Inferior parietal cortex (tissue), 1 donor: Measurements from ENCODE around the gene RNF207.

Source experiments
- DNase-seq: peaks from one replicate; pipeline ENCODE4 v3.0.0-alpha.2; 2016; ENCODE audit errors: extremely low spot score

Gene RNF207

DNA sequence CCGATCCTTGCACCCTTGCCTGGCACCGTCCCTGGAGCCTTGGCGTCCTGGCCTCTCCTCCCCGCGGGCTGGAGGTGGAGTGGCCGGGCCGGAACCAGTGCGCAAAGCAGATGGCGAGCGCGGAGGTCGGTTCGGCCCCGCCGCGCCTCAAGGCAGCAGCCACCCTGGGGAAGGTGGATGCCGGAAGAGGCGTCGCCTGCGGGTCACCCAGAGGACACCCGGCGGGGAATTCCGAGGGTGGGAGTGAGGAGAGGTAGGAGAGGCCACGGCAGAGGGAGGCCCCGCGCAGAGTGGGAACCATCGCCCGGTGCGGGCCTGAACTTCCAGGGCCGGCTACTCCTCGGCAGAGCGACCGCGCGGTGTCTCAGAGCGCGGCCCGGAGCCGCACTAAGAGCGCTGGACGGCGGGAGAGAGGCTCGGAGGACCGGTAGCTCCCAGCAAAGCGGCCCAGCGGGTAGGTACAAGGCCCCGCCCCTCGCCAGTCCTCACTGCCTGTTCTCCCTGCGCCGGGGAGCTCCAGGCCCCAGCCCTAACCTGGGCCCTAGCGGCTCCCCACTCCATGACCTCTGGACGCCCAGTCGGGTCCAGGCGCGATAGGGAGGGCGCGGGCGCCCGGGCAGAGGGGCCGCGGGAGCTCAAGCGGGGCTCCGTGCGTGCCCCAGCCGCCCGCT is at the start of gene RNF207:
RNF207 (plus strand) TSS at position 271 of the 671 bp plus-strand sequence. CDS start 417 bp downstream, outside the sequence.
- no peak for DNase-seq

DNA sequence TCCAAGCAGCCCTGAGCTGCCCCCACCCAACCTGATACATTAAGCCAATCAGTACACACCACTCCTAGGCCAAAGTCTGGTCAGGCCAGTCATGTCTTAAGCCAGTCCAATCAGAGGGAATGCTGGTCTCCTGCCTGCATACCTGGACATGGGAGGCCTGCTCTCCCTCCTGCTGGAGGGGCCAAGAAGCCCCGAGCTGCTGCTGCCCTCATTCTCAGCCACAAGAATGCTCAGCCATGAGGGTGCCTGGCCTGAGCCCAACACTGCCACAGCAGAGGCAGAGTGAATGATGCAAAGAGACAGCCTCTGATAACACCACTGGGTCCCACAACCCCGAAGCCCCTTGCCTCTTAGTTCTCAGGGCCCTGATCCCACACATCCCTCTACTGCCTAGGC is 48.8 kb upstream of the RNF207 start:
- DNase-seq, result no peak

DNA sequence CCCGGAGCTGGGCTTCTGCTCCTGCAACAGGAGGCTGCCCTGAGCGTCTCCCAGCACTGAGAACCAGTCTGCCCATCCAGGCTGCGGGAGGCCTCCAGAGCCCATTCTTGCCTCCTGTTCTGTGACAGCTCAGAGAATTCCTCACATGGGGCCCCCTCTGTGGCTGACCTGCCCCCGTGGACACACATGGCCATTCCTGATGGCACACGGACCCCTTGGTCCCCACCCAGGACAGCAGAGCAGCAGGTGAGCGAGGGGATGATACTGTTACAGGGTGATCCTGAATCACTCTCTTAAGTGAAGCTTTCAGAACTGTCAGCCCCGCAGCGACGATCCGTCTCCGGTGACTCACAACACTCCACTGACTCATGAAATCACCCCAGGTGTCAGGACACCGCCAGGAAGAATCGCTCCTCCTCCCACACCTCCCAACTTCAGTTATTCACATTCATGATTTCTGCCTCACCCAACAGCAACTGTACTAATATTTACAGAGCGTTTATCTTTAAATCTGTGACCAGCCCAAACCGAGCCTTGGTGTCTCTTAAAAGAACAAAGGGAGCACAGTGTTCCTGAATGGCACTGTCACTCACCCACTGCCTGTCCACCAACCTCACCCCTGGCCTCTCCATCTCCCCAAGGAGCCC is 48.3 kb upstream of the RNF207 start:
- no peak for DNase-seq

- no peak for DNase-seq
These were observed 47.7 kb upstream of the RNF207 start for GRCh38 chr1:6158181-6158580.

- DNase-seq, result no peak
These were observed 43.6 kb upstream of the RNF207 start for GRCh38 chr1:6162341-6162740.

- DNase-seq, result no peak
These were observed 43.1 kb upstream of the RNF207 start for GRCh38 chr1:6162773-6163172.

GRCh38 chr1:6163191-6163972 is 42.5 kb upstream of the RNF207 start:
- no peak for DNase-seq

DNA sequence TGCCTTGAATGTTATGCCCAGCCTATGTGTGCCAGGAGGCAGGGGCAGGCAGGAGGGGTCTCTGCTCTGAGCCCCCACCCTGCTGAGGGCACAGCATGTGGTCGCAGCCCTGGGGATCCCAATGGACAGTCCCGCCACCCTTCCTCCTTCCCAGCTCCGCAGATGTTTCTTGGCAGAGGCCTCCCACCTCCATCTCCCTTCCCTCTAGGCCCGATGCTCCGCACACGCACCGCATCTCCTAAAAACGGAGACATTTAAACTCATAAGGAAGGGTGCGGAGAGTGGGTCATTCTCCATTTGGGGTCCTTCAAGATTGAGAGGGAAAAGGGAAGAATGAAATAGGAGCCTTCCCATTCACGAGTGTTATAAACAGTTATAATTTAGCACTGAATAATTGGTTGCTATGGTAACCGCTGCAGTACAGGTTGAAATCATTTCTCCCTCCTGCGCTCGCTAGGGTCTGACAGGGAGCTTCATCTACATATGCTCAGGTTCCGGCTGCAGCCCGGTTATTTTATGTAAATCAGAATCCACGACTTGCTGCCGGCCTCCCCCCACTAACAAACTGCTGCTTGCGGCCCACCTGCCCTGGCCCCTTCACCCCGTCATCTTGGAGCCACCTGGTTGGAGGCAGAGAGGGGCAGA is 41.8 kb upstream of the RNF207 start:
- no peak for DNase-seq

- no peak for DNase-seq
These were observed 40.9 kb upstream of the RNF207 start for GRCh38 chr1:6165027-6165426.

GRCh38 chr1:6165441-6165985 is 40.4 kb upstream of the RNF207 start:
- DNase-seq, result no peak

DNA sequence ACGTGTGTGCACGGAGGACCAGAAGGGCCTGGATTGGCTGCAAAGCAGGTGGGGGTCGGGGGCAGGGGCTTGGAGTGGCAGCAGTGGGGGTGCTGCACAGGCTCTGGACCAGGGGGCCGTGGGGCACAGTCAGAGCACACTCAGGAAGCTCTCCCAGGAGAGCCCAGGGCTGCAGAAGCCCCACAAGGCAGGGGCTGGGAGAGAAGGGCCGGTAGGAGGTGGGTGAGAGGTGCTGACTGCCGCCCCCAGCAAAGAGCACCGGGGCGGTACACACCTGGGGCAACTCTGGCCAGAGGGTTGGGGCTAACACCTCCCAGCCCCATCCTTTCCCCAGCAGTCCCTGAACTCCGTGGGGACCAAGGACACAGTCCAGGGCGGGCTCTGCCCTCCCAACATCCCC is 39.7 kb upstream of the RNF207 start:
- DNase-seq, result no peak

GRCh38 chr1:6166655-6167390 is 39.1 kb upstream of the RNF207 start:
- no peak for DNase-seq

DNA sequence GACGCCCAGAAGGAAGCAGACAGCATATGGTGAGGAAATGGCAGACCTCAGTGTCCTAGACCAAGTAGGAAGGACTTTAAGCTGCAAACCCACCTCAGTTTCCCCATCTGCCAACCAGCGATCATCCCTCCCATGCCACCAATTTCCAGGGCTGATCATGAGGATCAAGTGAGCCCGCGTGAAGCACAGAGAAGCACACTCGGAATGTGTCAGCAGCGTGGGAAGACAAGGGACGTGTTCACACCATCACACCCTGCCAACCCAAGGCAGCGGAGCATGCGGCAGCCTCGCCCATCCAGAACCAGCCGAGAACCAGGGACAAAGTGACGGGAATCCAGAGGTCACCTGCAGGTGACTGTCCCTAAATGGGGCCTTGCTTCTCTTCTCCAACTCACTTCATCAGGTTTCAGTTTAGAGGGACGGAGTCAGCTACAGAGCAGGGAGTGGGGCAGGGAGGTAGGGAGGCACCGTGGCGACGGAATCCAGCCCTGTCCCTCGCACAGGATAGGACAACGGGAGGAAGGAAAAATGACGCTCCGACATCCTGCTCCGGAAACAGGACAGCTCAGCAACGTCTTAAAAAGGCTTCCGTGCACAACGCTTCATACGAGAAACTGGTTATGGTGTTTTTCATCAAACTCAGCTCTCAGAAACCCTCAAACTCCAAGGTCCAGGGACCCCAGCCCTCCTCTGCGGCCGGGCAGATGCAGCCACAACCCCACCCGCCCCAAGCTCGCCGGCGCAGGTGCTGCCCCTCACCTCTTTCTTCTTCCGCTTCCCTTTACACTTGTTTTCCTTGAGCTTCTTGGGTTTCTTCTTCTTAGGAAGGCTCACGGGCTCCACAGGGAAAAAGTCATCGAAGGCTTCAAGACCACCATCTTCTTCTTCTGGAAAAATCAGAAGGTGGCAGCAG is 38.3 kb upstream of the RNF207 start:
- DNase-seq, result no peak

DNA sequence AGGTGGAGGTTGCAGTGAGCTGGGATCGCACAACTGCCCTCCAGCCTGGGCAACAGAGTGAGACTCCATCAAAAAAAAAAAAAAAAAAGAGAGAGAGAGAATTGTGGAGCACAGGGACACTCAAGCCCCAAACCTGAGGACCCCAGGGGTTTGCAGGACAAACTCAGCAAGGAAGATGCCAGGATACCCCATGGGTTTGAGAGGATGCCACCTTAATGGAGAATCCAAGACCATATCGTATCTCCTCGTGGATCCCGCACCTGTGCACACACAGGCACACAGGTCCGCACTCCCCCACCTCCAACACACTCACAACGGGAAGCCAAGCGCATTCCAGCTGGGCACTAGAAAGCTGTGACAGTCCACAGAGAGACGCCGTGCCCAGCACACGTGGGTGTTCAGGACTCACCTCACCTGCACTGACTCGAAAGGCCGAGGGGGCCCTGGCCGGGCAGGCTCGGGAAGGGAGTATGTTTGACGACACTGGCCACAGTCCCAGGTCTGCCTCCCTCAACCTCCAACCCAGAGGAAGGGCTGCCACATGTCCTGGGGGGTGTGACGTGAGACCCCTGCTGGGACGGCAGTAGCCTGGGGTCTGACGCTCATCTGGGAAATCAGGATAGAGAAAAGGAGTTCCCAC is 36.9 kb upstream of the RNF207 start:
- no peak for DNase-seq

- DNase-seq, result no peak
These were observed 35.7 kb upstream of the RNF207 start for GRCh38 chr1:6170116-6170741.

- no peak for DNase-seq
These were observed 35.1 kb upstream of the RNF207 start for GRCh38 chr1:6170742-6171201.

- DNase-seq, result no peak
These were observed 34.3 kb upstream of the RNF207 start for GRCh38 chr1:6171548-6172124.

DNA sequence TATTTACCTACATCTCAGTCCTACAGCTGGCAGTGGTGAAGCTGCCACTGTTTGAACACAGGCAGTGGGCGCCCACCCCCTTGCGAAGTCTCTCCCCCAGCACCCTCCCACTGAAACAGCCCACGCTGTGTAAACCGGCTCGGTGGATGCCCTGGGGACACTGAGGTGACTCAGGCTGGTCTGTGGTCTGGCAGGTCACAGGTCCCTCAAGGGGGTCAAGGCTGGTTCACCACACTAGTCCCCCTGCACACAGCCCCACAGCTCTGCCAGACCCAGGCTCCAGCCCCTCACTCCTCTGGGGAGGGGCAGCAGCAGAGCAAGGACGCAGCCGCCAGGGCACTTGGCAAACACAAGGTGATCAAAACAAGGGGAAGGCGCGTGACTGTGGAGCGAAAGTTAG is 33.4 kb upstream of the RNF207 start:
- DNase-seq, result no peak
